HEK293 (cell line): ENCODE measurements around the gene NSFL1C.

ENCODE experiments used
- CTCF ChIA-PET: fragments of 350-600 bp; formaldehyde crosslinking; extraction: SDS; loops from one replicate; lab custom pipeline; 2021; ENCODE audit warnings: antibody characterized with exemption; lab: Yijun Ruan, JAX
- POLR2A ChIA-PET: fragments of 300-600 bp; formaldehyde crosslinking; extraction: SDS; loops from one replicate; lab custom pipeline; 2020; ENCODE audit warnings: antibody characterized with exemption, inconsistent platforms; lab: Yijun Ruan, JAX
- H3K27ac ChIP-seq: fragments of 200-500 bp; sonication (Bioruptor generic); 2 replicates; pipeline ENCODE4 v1.5.1; 2014; ENCODE audit warnings: low read depth, low read length, control low read depth, inconsistent platforms; ENCODE audit errors: extremely low read depth
- H3K36me3 ChIP-seq, 2 experiments: fragments of 200-500 bp in 1 of 2; sonication (Bioruptor generic) in 1 of 2; 1 replicate in 1 of 2; 2 replicates in 1 of 2; pipeline ENCODE4 v1.5.1; 2014 to 2017; ENCODE audit warnings: inconsistent platforms in 2 of 2, low read length in 2 of 2; ENCODE audit not compliant: control insufficient read depth in 2 of 2, insufficient read depth in 1 of 2
- H3K4me1 ChIP-seq: fragments of 200-500 bp; sonication (Bioruptor generic); 2 replicates; pipeline ENCODE4 v1.5.1; 2014; ENCODE audit warnings: mild to moderate bottlenecking, low read length, inconsistent platforms; ENCODE audit not compliant: control insufficient read depth, insufficient read depth
- H3K4me3 ChIP-seq: 2 replicates; pipeline ENCODE4 v1.5.1; 2011; ENCODE audit warnings: low read depth, mild to moderate bottlenecking, control low read depth, low read length, moderate library complexity
- H3K9me3 ChIP-seq: fragments of 200-500 bp; sonication (Bioruptor generic); 2 replicates; pipeline ENCODE4 v1.5.1; 2014; ENCODE audit warnings: low read depth, low read length, inconsistent platforms; ENCODE audit not compliant: control insufficient read depth, insufficient read depth
- GLIS2 ChIP-seq: fragments of 450-650 bp; formaldehyde crosslinking; IDR thresholded peaks from 2 replicates; pipeline ENCODE4 v1.5.1; 2016; ENCODE audit warnings: missing biosample characterization, missing genetic modification characterization
- ZBTB17 ChIP-seq: fragments of 450-650 bp; formaldehyde crosslinking; IDR thresholded peaks from 2 replicates; pipeline ENCODE4 v1.5.1; 2016; ENCODE audit warnings: missing biosample characterization, missing genetic modification characterization
- ZFP3 ChIP-seq: fragments of 450-650 bp; formaldehyde crosslinking; IDR thresholded peaks from 2 replicates; pipeline ENCODE4 v1.5.1; 2016; ENCODE audit warnings: low read depth, missing biosample characterization, missing genetic modification characterization
- ZNF155 ChIP-seq: fragments of 450-650 bp; formaldehyde crosslinking; IDR thresholded peaks from 2 replicates; pipeline ENCODE4 v1.5.1; 2016; ENCODE audit warnings: missing biosample characterization, missing genetic modification characterization
- ZNF354C ChIP-seq: fragments of 450-650 bp; formaldehyde crosslinking; IDR thresholded peaks from 2 replicates; pipeline ENCODE4 v1.5.1; 2016; ENCODE audit warnings: missing biosample characterization, missing genetic modification characterization, low read depth, borderline replicate concordance
- ZNF843 ChIP-seq: fragments of 450-650 bp; formaldehyde crosslinking; IDR thresholded peaks from 2 replicates; pipeline ENCODE4 v1.5.1; 2016; ENCODE audit warnings: missing biosample characterization, missing genetic modification characterization
- TF ChIP-seq, protein P1 (sequence below): fragments of 450-650 bp; formaldehyde crosslinking; IDR thresholded peaks from 2 replicates; pipeline ENCODE4 v1.5.1; 2017; ENCODE audit warnings: missing biosample characterization, missing genetic modification characterization
- TF ChIP-seq, protein P2 (sequence below): fragments of 450-650 bp; formaldehyde crosslinking; IDR thresholded peaks from 2 replicates; pipeline ENCODE4 v1.5.1; 2016; ENCODE audit warnings: missing biosample characterization, missing genetic modification characterization
- TF ChIP-seq, protein P3 (sequence below): fragments of 450-650 bp; formaldehyde crosslinking; IDR thresholded peaks from 2 replicates; pipeline ENCODE4 v1.5.1; 2016; ENCODE audit warnings: missing biosample characterization, missing genetic modification characterization
- TF ChIP-seq, protein P4 (sequence below): fragments of 450-650 bp; formaldehyde crosslinking; IDR thresholded peaks from 2 replicates; pipeline ENCODE4 v1.5.1; 2016; ENCODE audit warnings: missing biosample characterization, missing genetic modification characterization
- TF ChIP-seq, protein P5 (sequence below): fragments of 450-650 bp; formaldehyde crosslinking; IDR thresholded peaks from 2 replicates; pipeline ENCODE4 v1.5.1; 2016; ENCODE audit warnings: missing biosample characterization, missing genetic modification characterization

Gene NSFL1C

DNA sequence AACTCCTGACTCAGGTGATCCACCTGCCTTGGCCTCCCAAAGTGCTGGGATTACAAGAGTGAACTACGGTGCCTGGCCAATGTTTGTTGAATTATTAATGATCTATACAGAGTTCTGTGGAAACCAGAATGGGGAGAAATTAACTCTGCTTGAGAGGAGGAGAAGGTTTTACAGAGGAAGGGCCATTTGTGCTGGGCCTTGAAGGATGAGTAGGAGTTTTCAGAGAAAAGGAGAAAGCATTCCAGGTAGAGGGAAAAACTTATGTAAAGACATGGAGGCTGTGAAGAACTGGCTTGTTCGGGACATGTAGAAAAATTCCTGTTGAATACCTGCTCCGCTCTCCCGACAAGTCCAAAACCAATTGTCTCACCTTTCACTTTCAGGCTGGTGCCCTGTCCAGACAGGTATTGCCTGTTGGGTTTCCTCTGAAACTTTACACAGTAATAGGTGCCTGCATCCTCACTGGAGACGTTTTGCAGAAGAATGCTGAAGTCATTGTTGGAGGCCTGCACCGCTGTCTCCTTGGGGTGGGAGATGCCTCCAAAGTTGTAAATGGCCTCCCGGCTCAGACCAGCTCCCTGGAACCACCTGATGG, 11.3 kb upstream of the NSFL1C start:
- no peaks in the 10 kb centered on the region for H3K4me1 ChIP-seq
- no peaks in the 10 kb centered on the region for H3K36me3 ChIP-seq
- H3K4me3 ChIP-seq, result no peak overlapping the region
- CTCF ChIA-PET, result interaction anchor here (1.2 kb wide), 1 partner anchor 12 kb away, joined by 3 read pairs; the partner anchor contains the start of gene NSFL1C
- no peak overlapping the region for H3K27ac ChIP-seq
- POLR2A ChIA-PET, result no interaction called here
- TF ChIP-seq, protein P1, sequence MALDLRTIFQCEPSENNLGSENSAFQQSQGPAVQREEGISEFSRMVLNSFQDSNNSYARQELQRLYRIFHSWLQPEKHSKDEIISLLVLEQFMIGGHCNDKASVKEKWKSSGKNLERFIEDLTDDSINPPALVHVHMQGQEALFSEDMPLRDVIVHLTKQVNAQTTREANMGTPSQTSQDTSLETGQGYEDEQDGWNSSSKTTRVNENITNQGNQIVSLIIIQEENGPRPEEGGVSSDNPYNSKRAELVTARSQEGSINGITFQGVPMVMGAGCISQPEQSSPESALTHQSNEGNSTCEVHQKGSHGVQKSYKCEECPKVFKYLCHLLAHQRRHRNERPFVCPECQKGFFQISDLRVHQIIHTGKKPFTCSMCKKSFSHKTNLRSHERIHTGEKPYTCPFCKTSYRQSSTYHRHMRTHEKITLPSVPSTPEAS, result no peak
- TF ChIP-seq ZFP3 (tag by site-specific recombination), result peak; percentile 67; the same call in 1 of the 2 replicates
- no peaks in the 10 kb centered on the region for H3K9me3 ChIP-seq

DNA sequence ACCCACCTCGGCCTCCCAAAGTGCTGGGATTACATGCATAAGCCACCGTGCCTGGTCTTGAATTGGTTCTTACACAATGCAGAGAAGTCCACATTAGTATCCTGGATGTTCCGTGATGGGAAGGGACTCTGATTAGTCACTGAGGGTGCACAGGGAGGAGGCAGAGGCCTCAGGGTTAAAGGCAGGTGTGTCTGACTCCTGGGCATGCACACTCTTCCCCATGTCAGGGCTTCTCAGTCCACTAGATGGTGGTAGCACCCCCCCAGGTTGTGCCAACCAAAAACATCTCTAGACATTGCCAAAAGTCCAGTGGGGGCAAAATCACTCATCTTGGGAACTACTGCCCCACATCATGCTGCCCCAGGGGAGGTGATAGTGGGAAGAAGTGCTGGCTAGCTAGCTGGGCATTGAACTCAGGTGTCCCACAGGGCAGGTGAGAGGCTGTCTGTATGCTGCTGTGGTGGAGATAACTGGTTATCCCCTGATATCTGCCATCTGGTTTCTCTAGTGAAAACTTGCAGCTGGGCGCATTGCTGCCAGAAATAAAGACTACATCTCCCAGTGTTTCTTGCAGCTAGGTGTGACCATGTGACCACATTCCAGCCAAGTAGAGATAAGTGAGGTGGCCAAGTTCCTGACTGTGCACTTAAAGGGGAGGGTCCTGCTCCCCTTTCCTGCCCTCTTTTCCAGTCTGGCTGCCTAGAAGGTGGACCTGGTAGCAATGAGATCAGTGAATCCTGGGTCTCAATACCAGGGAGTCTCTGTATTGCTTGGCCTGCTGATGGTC, 8.4 kb upstream of the NSFL1C start:
- no peaks in the 10 kb centered on the region for H3K36me3 ChIP-seq
- POLR2A ChIA-PET, result no interaction called here
- H3K4me3 ChIP-seq, result no peak overlapping the region
- H3K27ac ChIP-seq, result no peak overlapping the region
- H3K9me3 ChIP-seq, result no peaks in the 10 kb centered on the region
- TF ChIP-seq ZNF155 (no peak), GLIS2 (tag by site-specific recombination) (no peak), ZBTB17 (tag by site-specific recombination) (no peak), ZNF354C (tag by site-specific recombination) (no peak), ZNF843 (no peak)
- TF ChIP-seq, protein P2, sequence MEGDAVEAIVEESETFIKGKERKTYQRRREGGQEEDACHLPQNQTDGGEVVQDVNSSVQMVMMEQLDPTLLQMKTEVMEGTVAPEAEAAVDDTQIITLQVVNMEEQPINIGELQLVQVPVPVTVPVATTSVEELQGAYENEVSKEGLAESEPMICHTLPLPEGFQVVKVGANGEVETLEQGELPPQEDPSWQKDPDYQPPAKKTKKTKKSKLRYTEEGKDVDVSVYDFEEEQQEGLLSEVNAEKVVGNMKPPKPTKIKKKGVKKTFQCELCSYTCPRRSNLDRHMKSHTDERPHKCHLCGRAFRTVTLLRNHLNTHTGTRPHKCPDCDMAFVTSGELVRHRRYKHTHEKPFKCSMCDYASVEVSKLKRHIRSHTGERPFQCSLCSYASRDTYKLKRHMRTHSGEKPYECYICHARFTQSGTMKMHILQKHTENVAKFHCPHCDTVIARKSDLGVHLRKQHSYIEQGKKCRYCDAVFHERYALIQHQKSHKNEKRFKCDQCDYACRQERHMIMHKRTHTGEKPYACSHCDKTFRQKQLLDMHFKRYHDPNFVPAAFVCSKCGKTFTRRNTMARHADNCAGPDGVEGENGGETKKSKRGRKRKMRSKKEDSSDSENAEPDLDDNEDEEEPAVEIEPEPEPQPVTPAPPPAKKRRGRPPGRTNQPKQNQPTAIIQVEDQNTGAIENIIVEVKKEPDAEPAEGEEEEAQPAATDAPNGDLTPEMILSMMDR (tag by site-specific recombination), result 0 out of 2 replicates have a peak, but pooled peaks have one; percentile 20
- TF ChIP-seq, protein P3, sequence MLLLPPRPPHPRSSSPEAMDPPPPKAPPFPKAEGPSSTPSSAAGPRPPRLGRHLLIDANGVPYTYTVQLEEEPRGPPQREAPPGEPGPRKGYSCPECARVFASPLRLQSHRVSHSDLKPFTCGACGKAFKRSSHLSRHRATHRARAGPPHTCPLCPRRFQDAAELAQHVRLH (tag by site-specific recombination), result no peak
- TF ChIP-seq, protein P4, sequence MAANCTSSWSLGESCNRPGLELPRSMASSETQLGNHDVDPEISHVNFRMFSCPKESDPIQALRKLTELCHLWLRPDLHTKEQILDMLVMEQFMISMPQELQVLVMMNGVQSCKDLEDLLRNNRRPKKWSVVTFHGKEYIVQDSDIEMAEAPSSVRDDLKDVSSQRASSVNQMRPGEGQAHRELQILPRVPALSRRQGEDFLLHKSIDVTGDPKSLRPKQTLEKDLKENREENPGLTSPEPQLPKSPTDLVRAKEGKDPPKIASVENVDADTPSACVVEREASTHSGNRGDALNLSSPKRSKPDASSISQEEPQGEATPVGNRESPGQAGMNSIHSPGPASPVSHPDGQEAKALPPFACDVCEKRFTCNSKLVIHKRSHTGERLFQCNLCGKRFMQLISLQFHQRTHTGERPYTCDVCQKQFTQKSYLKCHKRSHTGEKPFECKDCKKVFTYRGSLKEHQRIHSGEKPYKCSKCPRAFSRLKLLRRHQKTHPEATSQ (tag by site-specific recombination), result no peak
- TF ChIP-seq, all 188 proteins: peak for 1
- CTCF ChIA-PET, result interaction anchor here (4.3 kb wide), 1 partner anchor 29 kb away, joined by 28 read pairs; no protein-coding TSS in a partner anchor
- no peaks in the 10 kb centered on the region for H3K4me1 ChIP-seq

DNA sequence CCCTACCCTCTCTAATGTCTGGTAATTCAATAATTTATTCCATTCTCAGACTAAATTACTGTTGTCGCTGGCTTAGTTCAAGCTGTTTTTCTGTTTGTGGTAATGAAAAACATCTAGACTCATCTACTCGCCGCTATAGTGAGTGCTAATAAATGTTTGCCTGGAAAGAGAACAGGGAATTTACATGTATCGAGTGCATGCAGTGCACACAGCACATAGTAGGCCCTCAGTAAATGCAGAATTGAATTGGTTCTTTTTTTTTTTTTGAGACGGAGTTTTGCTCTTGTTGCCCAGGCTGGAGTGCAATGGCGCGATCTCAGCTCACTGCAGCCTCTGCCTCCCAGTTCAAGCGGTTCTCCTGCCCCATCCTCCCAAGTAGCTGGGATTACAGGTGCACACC, 7.7 kb upstream of the NSFL1C start:
- H3K4me1 ChIP-seq, result peaks cover 5% of the 10 kb centered on the region
- no peaks in the 10 kb centered on the region for H3K36me3 ChIP-seq
- POLR2A ChIA-PET, result no interaction called here
- CTCF ChIA-PET, result interaction anchor here (0.6 to 4.3 kb wide), 2 partner anchors 29 to 518 kb away, joined by 5 to 28 read pairs; no protein-coding TSS in a partner anchor
- TF ChIP-seq, protein P5, sequence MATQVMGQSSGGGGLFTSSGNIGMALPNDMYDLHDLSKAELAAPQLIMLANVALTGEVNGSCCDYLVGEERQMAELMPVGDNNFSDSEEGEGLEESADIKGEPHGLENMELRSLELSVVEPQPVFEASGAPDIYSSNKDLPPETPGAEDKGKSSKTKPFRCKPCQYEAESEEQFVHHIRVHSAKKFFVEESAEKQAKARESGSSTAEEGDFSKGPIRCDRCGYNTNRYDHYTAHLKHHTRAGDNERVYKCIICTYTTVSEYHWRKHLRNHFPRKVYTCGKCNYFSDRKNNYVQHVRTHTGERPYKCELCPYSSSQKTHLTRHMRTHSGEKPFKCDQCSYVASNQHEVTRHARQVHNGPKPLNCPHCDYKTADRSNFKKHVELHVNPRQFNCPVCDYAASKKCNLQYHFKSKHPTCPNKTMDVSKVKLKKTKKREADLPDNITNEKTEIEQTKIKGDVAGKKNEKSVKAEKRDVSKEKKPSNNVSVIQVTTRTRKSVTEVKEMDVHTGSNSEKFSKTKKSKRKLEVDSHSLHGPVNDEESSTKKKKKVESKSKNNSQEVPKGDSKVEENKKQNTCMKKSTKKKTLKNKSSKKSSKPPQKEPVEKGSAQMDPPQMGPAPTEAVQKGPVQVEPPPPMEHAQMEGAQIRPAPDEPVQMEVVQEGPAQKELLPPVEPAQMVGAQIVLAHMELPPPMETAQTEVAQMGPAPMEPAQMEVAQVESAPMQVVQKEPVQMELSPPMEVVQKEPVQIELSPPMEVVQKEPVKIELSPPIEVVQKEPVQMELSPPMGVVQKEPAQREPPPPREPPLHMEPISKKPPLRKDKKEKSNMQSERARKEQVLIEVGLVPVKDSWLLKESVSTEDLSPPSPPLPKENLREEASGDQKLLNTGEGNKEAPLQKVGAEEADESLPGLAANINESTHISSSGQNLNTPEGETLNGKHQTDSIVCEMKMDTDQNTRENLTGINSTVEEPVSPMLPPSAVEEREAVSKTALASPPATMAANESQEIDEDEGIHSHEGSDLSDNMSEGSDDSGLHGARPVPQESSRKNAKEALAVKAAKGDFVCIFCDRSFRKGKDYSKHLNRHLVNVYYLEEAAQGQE, result no peak
- no peak overlapping the region for H3K27ac ChIP-seq
- no peaks in the 10 kb centered on the region for H3K9me3 ChIP-seq
- H3K4me3 ChIP-seq, result no peak overlapping the region
